K562 (cell line): ENCODE data around the gene MAN2B1. TPM values are rescaled to one million over a fixed set of nuclear protein-coding genes. Genes with fewer than 3 reads are reported as not detected.
"Not testable (repeated sequence)": the region's sequence is repeated elsewhere in the genome, so short reads cannot be mapped to it uniquely, and the experiment has no call there.

Source experiments
- ATAC-seq: fragments of 200-7000 bp; cut with Tn5 transposase; 3 replicates; pipeline ENCODE4 v1.9.1; 2020; ENCODE audit warnings: moderate library complexity
- BruUV-seq: library from RNA; stranded (reverse); fragments of 400-500 nt; replicated peaks from 2 replicates; lab custom pipeline; 2021; lab: Mats Ljungman, UMichigan
- CTCF ChIA-PET: fragments of 300-600 bp; formaldehyde crosslinking; extraction: SDS; loops from one replicate; lab custom pipeline; 2021; ENCODE audit warnings: low intra/inter-chr PET ratio; lab: Yijun Ruan, JAX
- POLR2A ChIA-PET: fragments of 300-600, 350-650 bp; sonication (Branson Sonifier 250); formaldehyde crosslinking; extraction: SDS; loops from one replicate; lab custom pipeline; 2021; ENCODE audit warnings: antibody characterized with exemption, inconsistent platforms; lab: Yijun Ruan, JAX
- DNase-seq, 4 experiments: peaks; one replicate each; pipeline versions ENCODE4 v3.0.0 to v3.0.0-alpha.2; 2011 to 2018; ENCODE audit warnings: low spot score in 3 of 4, mixed read lengths in 3 of 4; ENCODE audit errors: extremely low read depth in 1 of 4
- FAIRE-seq: peaks from 2 replicates; lab custom pipeline; 2011; peaks lifted over from hg19 to GRCh38; lab: Jason Lieb, UNC
- H2AFZ ChIP-seq: 2 replicates; pipeline ENCODE4 v1.6.0; 2011; ENCODE audit warnings: low read depth, low read length, control low read depth, inconsistent platforms
- H3K27ac ChIP-seq: fragments of 200-600 bp; 3 replicates; pipeline ENCODE4 v1.8.0; 2011; ENCODE audit warnings: low read depth, mild to moderate bottlenecking, control low read depth, inconsistent platforms, low read length, moderate library complexity, mixed read lengths; ENCODE audit errors: extremely low read depth
- H3K27me3 ChIP-seq, 2 experiments: fragments of 300-600 bp in 1 of 2; 2 replicates in 1 of 2; 3 replicates in 1 of 2; pipeline versions ENCODE4 v1.6.0 to v1.8.0; 2011; ENCODE audit warnings: inconsistent platforms in 2 of 2, low read length in 2 of 2, mild to moderate bottlenecking in 1 of 2, mixed read lengths in 1 of 2, moderate library complexity in 1 of 2; ENCODE audit not compliant: control insufficient read depth in 2 of 2, insufficient read depth in 2 of 2
- H3K36me3 ChIP-seq: fragments of 300-600 bp; 3 replicates; pipeline ENCODE4 v1.8.0; 2011; ENCODE audit warnings: mild to moderate bottlenecking, low read length, inconsistent platforms; ENCODE audit not compliant: control insufficient read depth, insufficient read depth
- H3K4me1 ChIP-seq, 2 experiments: fragments of 200-600 bp in 1 of 2; replicated peaks in 1 of 2; 2 replicates in 1 of 2; 3 replicates in 1 of 2; pipeline versions ENCODE4 v1.5.1 to v1.8.0; 2011; ENCODE audit warnings: inconsistent platforms in 2 of 2, low read length in 2 of 2, mild to moderate bottlenecking in 1 of 2, mixed read lengths in 1 of 2, moderate library complexity in 1 of 2; ENCODE audit not compliant: control insufficient read depth in 2 of 2, insufficient read depth in 2 of 2
- H3K4me2 ChIP-seq: 2 replicates; pipeline ENCODE4 v1.6.1; 2011; ENCODE audit warnings: low read length, control low read depth, inconsistent platforms, mixed read lengths; ENCODE audit not compliant: insufficient read depth
- H3K4me3 ChIP-seq: fragments of 200-600 bp; sonication (generic), shearing (Covaris generic); 2 replicates; pipeline ENCODE4 v1.5.1; 2016; ENCODE audit warnings: control low read depth, inconsistent platforms
- H3K79me2 ChIP-seq: fragments of 200-600 bp; 3 replicates; pipeline ENCODE4 v1.8.0; 2011; ENCODE audit warnings: low read length, inconsistent platforms; ENCODE audit not compliant: control insufficient read depth, insufficient read depth
- H3K9ac ChIP-seq, 2 experiments: 2 replicates each; pipeline versions ENCODE4 v1.6.0 to v1.6.1; 2011; ENCODE audit warnings: low read depth in 2 of 2, low read length in 2 of 2, control low read depth in 1 of 2, inconsistent platforms in 1 of 2, mild to moderate bottlenecking in 1 of 2, mixed read lengths in 1 of 2; ENCODE audit not compliant: insufficient read depth in 1 of 2
- H3K9me1 ChIP-seq: one replicate; pipeline ENCODE4 v1.6.0; 2011; ENCODE audit warnings: inconsistent platforms, mild to moderate bottlenecking, low read length, moderate library complexity; ENCODE audit not compliant: control insufficient read depth, insufficient read depth
- H3K9me3 ChIP-seq: replicated peaks from 2 replicates; pipeline ENCODE4 v1.5.1; 2011; ENCODE audit warnings: low read depth, low read length, inconsistent platforms; ENCODE audit not compliant: control insufficient read depth, insufficient read depth
- H4K20me1 ChIP-seq: replicated peaks from 2 replicates; pipeline ENCODE4 v1.6.1; 2011; ENCODE audit warnings: low read length, inconsistent platforms, mixed read lengths; ENCODE audit not compliant: control insufficient read depth, insufficient read depth
- POLR2AphosphoS5 ChIP-seq: IDR thresholded peaks from 2 replicates; pipeline ENCODE4 v1.6.1; 2011; ENCODE audit warnings: mild to moderate bottlenecking, low read depth, low read length, moderate library complexity; ENCODE audit not compliant: control insufficient read depth, insufficient read depth
- SUPT5H ChIP-seq: fragments of 450-650 bp; IDR thresholded peaks from 2 replicates; pipeline ENCODE4 v1.6.1; 2016
- WGBS: fragments of 100-300 bp; shearing (Covaris generic); methylation state at CpG from one replicate; pipeline ENCODE4 v1.1.6; 2016; ENCODE audit warnings: low coverage, mixed read lengths; ENCODE audit not compliant: insufficient coverage; ENCODE audit errors: missing lambda C conversion rate; 5-methylcytosine and 5-hydroxymethylcytosine counted together
- in situ Hi-C: fragments of 300-500 bp; cut with MboI; formaldehyde crosslinking; loops from 4 replicates; pipeline ENCODE4 v1.15.0; 2018; ENCODE audit warnings: inconsistent platforms, mixed read lengths
- intact Hi-C: fragments of 100-400 bp; cut with micrococcal nuclease; formaldehyde crosslinking; loops from 2 replicates; pipeline ENCODE4 v1.14.2; 2022
- polyA plus RNA-seq, 8 experiments: library from polyadenylated mRNA; depleted of rRNA in 4 of 8; stranded (reverse) in 5 of 8; unstranded in 3 of 8; fragments of >200 nt; fragmentation: Nextera tagmentation in 2 of 8; fragmentation: Illumina TruSeq in 1 of 8; extraction: Ambion mirVana in 2 of 8; extraction: Trizol in 1 of 8; gene quantifications; 2 replicates each; pipeline versions ENCODE4 v1.2.1 to v1.2.3, GENCODE V29; 2011 to 2014; ENCODE audit warnings: inconsistent platforms in 1 of 8, missing spikeins in 1 of 8
- total RNA-seq, 7 experiments: library from RNA; depleted of rRNA in 6 of 7; stranded (reverse); fragments of >200 nt in 6 of 7; fragmentation: Illumina TruSeq in 2 of 7; extraction: Trizol in 2 of 7; gene quantifications; 2 replicates each; pipeline versions ENCODE4 v1.2.1 to v1.2.3, GENCODE V29; 2011 to 2021; ENCODE audit warnings: low replicate concordance in 1 of 7

The MAN2B1 gene
- total and polyA plus RNA-seq, 9 of the 15 experiments (the other 6 are each of a cell fraction or from before 2014, with no cell fraction given), result 0.59 to 33.8 (median 11.4) TPM

GRCh38 chr19:12697425-12697824 is 30.9 kb upstream of the MAN2B1 start:
- peaks cover 0 to 32% of the 10 kb centered on the region in 2 experiments; a peak in 3 of 5 replicates for H3K4me1 ChIP-seq
- peaks cover 62% of the 10 kb centered on the region for H3K36me3 ChIP-seq
- peak overlapping the region; percentile 50 to 68; a peak in 2 of 4 replicates for H3K9ac ChIP-seq
- H3K27ac ChIP-seq, result peak overlapping the region; percentile 69; the same call in 1 of the 3 replicates
- in situ Hi-C loops, H4K20me1 ChIP-seq, FAIRE-seq, ATAC-seq, CTCF ChIA-PET, H3K27me3 ChIP-seq, H3K9me1 ChIP-seq, intact Hi-C loops, BruUV-seq, H3K9me3 ChIP-seq, H3K79me2 ChIP-seq, DNase-seq, H2AFZ ChIP-seq: not testable (repeated sequence)
- peak overlapping the region; percentile 82 for H3K4me3 ChIP-seq
- WGBS, result 95% methylated on average over 17 of the region's 22 CpGs
- POLR2A ChIA-PET, result interaction anchor here (0.6 to 2.6 kb wide), 4 partner anchors 12 to 557 kb away, joined by 4 to 21 read pairs (median 5); partner anchors contain the start of gene ZNF20
- H3K4me2 ChIP-seq, result peak overlapping the region; percentile 91; the same call in 1 of the 2 replicates
- 0 out of 2 replicates have a peak, but pooled peaks have one; percentile 18 for TF ChIP-seq SUPT5H
- TF ChIP-seq POLR2AphosphoS5, result 0 out of 2 replicates have a peak, but pooled peaks have one; percentile 14
